HTERT RPE-1 (cell line): ENCODE measurements around the gene UBA6.

Source experiments
- in situ Hi-C: fragments of 300-500 bp; cut with MboI; formaldehyde crosslinking; loops from 4 replicates; pipeline ENCODE4 v1.14.3; 2020; ENCODE audit warnings: low sequenced_read_pairs

The UBA6 gene

DNA sequence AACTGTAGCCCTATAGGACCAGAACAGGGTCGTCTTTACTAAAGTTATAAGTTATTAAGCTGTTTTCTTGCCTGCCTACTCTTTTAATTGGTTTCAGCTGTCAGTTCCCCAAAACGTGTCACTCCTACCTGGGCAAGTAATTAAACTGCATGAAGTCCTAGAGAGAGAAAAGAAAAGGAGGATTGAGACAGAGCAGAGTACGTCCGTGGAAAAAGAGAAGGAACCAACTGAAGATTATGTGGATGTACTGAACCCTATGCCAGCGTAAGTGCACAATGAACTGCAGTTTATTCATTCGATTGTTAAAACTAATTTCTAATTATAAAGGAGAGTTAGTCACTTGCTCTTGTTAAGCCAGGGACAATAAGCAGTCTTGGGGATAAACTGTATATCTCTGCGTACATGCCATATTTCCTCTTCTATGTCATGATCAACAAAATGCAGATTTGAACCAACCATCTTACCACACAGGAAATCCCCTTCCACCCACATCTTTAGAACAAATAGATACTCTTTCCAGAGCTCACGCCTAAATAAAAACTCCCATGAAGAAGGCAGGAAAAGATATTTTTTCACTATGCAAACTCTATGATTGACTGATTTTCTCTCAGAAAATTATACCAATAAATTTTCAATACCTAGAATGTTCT, 119.6 kb downstream of the UBA6 start:
- in situ Hi-C loops, result no loop called here

DNA sequence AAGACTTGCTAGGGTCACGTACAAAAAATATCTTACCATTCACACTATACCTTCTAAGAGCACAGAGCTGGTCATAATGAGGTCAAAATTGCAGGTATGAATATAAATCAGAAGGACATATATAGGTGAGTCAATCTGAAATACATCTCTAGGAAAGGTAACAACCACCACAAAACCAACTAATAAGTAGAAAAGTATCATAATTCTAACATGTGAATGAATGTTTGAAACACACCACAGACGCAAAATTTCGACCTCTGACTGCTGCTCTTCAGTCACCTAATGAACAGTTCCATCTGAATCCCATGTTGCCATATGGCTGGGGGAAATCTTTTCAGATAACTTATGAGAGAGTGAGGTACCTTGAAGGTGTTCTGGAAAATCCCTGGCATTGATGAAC, 120.4 kb downstream of the UBA6 start:
- in situ Hi-C loops, result no loop called here

- in situ Hi-C loops, result no loop called here
Observed at GRCh38 chr4:67576538-67576937, 124.4 kb downstream of the UBA6 start.

DNA sequence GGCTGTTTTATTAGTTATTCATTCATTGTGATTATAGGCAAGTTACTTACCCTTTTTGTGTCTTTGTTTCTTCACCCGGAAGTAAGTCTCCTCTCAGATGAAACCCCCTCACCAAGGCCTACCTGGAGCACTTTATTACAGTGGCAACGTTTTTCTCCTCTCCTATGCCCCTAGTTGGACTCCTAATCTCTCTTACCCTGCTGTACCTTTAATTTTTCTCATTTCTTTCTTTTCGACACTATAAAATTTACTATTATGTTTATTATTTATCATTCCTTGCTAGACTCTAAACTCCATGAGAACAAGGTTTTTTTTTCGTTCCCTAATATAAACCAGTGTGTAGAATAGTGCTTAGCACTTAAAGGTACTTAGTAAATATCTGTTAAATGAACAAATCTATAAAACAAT, 124.9 kb downstream of the UBA6 start:
- in situ Hi-C loops, result no loop called here

GRCh38 chr4:67575232-67576058, 125.5 kb downstream of the UBA6 start:
- in situ Hi-C loops, result no loop called here

DNA sequence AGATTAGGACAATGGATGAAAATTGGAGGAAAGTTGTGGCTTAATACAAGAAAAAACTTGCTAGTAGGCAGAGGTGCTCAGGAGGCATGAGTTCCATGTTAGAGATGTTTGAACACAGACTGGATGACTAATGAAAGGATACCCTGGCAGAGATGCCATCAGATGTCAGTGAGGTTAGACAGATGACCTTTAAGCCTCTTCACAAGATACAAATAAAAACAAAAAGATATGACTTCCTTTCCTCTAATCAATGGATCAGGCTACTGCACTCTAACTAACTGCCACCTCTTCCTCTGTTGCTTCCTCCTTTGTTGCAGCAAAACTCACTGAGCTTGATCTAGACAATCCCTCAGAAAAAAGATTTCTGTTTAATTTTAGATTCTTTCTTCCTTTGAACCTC, 127.8 kb downstream of the UBA6 start:
- in situ Hi-C loops, result no loop called here

- in situ Hi-C loops, result no loop called here
Observed at GRCh38 chr4:67571975-67572374, 129.0 kb downstream of the UBA6 start.

DNA sequence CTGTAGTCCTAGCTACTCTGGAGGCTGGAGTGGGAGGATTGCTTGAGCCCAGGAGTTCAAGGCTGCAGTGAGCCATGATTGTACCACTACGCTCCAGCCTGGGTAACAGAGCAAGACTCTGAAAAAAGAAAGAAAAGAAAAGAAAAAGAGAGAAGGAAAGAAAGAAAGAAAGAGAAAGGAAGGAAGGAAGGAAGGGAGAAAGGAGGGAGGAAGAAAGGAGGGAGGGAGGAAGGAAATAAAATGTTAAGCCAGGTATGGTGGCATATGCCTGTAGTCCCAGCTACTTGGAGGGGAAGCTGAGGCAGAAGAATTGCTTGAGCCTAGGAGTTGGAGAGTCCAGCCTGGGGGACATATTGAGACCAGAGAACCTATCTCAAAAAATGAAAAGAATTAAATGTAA, 130.4 kb downstream of the UBA6 start:
- in situ Hi-C loops, result no loop called here

GRCh38 chr4:67568820-67569219, 132.1 kb downstream of the UBA6 start:
- in situ Hi-C loops, result no loop called here

DNA sequence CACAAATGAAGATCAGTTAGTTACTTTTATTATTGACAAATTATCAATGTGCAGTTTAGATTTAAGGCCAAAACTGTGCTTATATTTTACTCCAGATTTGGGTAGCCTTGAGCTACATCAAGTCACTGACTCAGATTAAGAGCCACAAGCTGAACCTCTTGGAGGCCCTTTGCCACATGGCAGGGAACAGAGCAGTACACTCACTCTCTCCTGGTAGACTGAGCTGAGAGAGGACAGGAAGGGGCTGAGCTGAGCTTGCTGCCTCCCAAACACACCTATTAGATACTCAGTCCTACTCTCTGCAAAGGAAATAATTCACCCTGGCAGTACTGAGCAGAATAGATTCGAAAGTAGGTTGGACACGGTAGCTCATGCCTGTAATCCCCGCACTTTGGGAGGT, 134.6 kb downstream of the UBA6 start:
- in situ Hi-C loops, result no loop called here

DNA sequence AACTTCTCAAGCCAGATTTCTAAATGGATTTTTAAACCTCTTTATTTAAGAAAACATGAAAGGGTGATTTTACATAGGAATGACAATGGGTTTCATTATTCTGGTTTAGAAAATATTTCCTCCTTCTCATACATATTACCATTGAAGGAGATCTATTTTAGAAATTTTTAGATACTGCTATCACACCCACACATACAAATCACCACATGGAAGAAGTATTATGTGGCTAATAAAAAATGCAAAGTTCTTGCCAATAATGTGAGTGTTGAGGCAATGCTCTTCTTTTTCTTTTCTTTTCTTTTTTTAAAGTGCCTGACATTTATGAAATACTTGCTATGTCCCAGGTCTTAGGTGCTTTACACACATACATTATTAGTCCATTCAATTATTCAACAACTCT, 135.7 kb downstream of the UBA6 start:
- in situ Hi-C loops, result no loop called here
